Measurements from ENCODE around the gene TMEM45A. TPM values are rescaled to one million over a fixed set of nuclear protein-coding genes. Genes with fewer than 3 reads are reported as not detected.

TMEM45A gene
- polyA plus RNA-seq, 3 donors = 21.3 to 25.7 (median 22.7) TPM

Other genes starting within 250 kb of the TMEM45A start
- 10 to 100 TPM; 31.3 to 40.1 (median 37.1) TPM for gene TBC1D23, start 231.6 kb upstream of the TMEM45A start, polyA plus RNA-seq (ENCODE audit: insufficient read length in 3 of 3)
- 100 to 1,000 TPM; 109 to 134 (median 129) TPM for gene NIT2, start 157.9 kb upstream of the TMEM45A start, polyA plus RNA-seq (ENCODE audit: insufficient read length in 3 of 3)
- 10 to 100 TPM; 68.4 to 85.3 (median 69.9) TPM for gene TOMM70, start 91.5 kb upstream of the TMEM45A start, polyA plus RNA-seq (ENCODE audit: insufficient read length in 3 of 3)
- gene LNP1, start 91.1 kb upstream of the TMEM45A start, polyA plus RNA-seq (ENCODE audit: insufficient read length in 3 of 3) = 1 to 10 TPM; 7.2 to 7.8 (median 7.5) TPM
- gene ADGRG7, start 117.0 kb downstream of the TMEM45A start, polyA plus RNA-seq (ENCODE audit: insufficient read length in 3 of 3) = not detected
- 100 to 1,000 TPM; 137 to 149 (median 142) TPM for gene TFG, start 216.9 kb downstream of the TMEM45A start, polyA plus RNA-seq (ENCODE audit: insufficient read length in 3 of 3)

Data from renal cortex interstitium (tissue), 3 donors.